Measurements from ENCODE around the gene NHSL1. TPM values are rescaled to one million over a fixed set of nuclear protein-coding genes. Genes with fewer than 3 reads are reported as not detected.
A peak's percentile ranks its signal among the peaks of the same experiment; 100 is the strongest.

NHSL1 gene
- total RNA-seq, 2 donors from 2014 or later = 0.82 to 1.1 TPM

- no peaks in the 10 kb centered on the region for H3K9me3 Mint-ChIP-seq
- no peak overlapping the region for H3K4me3 Mint-ChIP-seq
- no peaks in the 10 kb centered on the region for H3K36me3 Mint-ChIP-seq (ENCODE audit: low read depth)
- ATAC-seq (replicated peaks) = no peak
- peaks cover 28% of the 10 kb centered on the region for H3K27me3 Mint-ChIP-seq
- no peaks in the 10 kb centered on the region for H3K4me1 Mint-ChIP-seq
- H3K27ac Mint-ChIP-seq = no peak overlapping the region
These were observed 29.7 kb upstream of the NHSL1 start for GRCh38 chr6:138528956-138529355.

DNA sequence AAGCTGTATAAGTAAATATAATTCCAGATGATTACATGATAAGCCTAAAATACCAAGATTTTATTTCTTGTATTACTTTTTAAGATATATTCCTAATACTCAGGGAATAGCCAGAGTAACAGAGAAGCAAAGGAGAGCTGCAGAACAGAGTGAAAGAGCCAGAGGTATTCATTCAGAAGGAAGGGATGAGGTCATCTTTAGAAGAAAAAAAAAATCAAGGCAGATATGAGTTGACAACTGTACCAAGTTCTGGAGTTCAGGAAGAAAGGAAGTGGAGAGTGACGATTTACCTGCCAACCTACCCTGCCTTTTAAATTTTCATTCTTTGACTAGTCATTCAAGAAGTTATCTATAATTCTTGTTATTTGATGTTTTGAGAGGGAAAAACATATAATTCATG, 28.8 kb upstream of the NHSL1 start:
- Mint-ChIP-seq H3K4me3 (no peak overlapping the region), H3K4me1 (no peaks in the 10 kb centered on the region), H3K27me3 (peaks cover 28% of the 10 kb centered on the region), H3K36me3 (ENCODE audit: low read depth) (no peaks in the 10 kb centered on the region), H3K27ac (no peak overlapping the region), H3K9me3 (no peaks in the 10 kb centered on the region)
- no peak for ATAC-seq (replicated peaks)

GRCh38 chr6:138527411-138528088, 28.3 kb upstream of the NHSL1 start:
- H3K9me3 Mint-ChIP-seq = no peaks in the 10 kb centered on the region
- no peak for ATAC-seq (replicated peaks)
- no peaks in the 10 kb centered on the region for H3K36me3 Mint-ChIP-seq (ENCODE audit: low read depth)

GRCh38 chr6:138526822-138527235, 27.5 kb upstream of the NHSL1 start:
- Mint-ChIP-seq H3K4me1 (peaks cover under 1% of the 10 kb centered on the region), H3K27me3 (peaks cover 17% of the 10 kb centered on the region), H3K9me3 (no peaks in the 10 kb centered on the region), H3K36me3 (ENCODE audit: low read depth) (no peaks in the 10 kb centered on the region), H3K27ac (no peak overlapping the region), H3K4me3 (no peak overlapping the region)
- ATAC-seq (replicated peaks) = no peak

More at GRCh38 chr6:138527411-138528088, 28.3 kb upstream of the NHSL1 start:
- H3K27ac Mint-ChIP-seq = no peak overlapping the region
- H3K4me1 Mint-ChIP-seq = no peaks in the 10 kb centered on the region
- peaks cover 23% of the 10 kb centered on the region for H3K27me3 Mint-ChIP-seq
- no peak overlapping the region for H3K4me3 Mint-ChIP-seq

GRCh38 chr6:138525355-138525754, 26.1 kb upstream of the NHSL1 start:
- no peak for ATAC-seq (replicated peaks)
- peaks cover 5% of the 10 kb centered on the region for H3K4me1 Mint-ChIP-seq

DNA sequence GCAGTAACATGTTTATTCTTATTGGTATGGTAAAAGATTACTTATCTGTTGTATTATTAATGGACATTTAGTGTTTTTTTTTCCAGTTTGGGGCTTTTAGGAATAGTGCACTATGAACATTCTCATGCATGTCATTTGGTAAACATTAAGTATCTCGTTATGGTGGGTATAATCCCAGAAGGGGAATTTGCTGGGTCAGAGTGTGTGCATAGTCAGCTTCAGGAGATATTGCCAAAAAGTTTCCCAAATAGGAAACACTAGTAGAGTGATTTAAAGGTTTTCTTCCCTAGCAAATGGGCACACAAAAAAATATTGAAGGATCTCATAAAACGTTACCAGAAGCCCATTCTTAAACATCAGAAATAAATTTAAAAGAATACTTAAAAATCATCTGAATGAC, 25.2 kb upstream of the NHSL1 start:
- H3K27ac Mint-ChIP-seq = no peak overlapping the region

More at GRCh38 chr6:138525355-138525754, 26.1 kb upstream of the NHSL1 start:
- H3K27ac Mint-ChIP-seq = no peak overlapping the region
- H3K27me3 Mint-ChIP-seq = peaks cover 18% of the 10 kb centered on the region
- no peaks in the 10 kb centered on the region for H3K36me3 Mint-ChIP-seq (ENCODE audit: low read depth)
- no peak overlapping the region for H3K4me3 Mint-ChIP-seq
- no peaks in the 10 kb centered on the region for H3K9me3 Mint-ChIP-seq

DNA sequence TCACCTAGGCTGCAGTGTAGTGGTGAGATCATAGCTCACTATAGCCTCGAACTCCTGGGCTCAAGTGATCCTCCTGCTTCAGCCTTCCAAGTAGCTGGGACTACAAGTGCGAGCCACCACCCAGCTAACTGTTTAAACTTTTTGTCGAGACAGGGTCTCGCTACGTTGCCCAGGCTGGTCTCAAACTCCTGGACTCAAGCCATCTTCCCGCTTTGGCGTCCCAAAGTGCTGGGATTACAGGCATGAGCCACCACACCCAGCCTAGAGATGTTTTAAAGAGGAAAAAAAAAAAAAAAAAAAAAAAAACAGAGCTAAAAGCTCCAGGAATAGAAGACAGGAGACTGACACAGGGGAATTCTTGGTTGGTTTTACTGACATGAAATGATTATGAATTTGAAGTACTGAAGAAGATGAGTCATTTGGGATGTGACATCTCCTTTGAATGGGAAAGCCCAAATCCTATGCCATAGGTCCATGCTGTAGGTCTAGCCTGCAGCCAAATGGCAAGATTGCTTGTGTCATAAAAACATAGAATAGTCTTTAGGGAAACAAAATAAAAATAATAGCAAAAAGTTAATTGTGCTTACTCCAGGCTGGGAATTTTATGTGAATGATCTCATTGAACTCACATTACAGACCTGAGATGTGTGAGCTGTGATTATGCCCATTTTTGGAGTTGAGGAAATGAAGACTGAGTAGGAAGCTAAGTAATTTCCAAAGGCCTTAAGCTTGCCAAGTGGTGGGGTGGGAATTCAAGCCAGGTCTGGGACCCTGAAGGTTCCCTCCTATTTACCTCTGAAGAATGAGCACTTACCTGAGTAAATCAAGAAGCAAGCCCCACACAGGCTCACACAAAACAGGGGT, 24.3 kb upstream of the NHSL1 start:
- Mint-ChIP-seq H3K36me3 (ENCODE audit: low read depth) (no peaks in the 10 kb centered on the region), H3K9me3 (no peaks in the 10 kb centered on the region), H3K27me3 (peaks cover 11% of the 10 kb centered on the region), H3K4me3 (no peak overlapping the region), H3K4me1 (peaks cover 5% of the 10 kb centered on the region), H3K27ac (no peak overlapping the region)
- ATAC-seq (replicated peaks) = no peak

More for the DNA sequence above, 25.2 kb upstream of the NHSL1 start:
- Mint-ChIP-seq H3K36me3 (ENCODE audit: low read depth) (no peaks in the 10 kb centered on the region), H3K4me1 (peaks cover 5% of the 10 kb centered on the region), H3K9me3 (no peaks in the 10 kb centered on the region), H3K4me3 (no peak overlapping the region), H3K27me3 (peaks cover 16% of the 10 kb centered on the region)
- no peak for ATAC-seq (replicated peaks)

DNA sequence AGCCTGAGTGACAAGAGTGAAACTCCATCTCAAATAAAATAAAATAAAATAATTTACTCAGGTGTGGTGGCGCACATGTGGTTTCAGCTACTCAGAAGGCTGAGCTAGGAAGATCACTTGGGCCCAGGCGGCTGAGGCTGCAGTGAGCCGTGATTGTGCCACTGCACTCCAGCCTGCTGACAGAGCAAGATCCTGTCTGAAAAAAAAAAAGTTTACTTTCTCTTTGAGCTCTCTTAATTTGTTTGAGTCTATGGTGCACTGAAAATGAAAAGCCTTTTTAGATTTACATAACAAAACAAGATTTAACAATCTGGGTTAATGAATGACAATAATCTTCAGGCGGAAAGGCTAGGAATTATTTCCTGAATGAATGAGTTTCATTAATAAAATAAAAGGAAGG, 23.3 kb upstream of the NHSL1 start:
- no peaks in the 10 kb centered on the region for H3K36me3 Mint-ChIP-seq (ENCODE audit: low read depth)
- H3K27me3 Mint-ChIP-seq = peaks cover 11% of the 10 kb centered on the region
- H3K27ac Mint-ChIP-seq = no peak overlapping the region
- H3K4me1 Mint-ChIP-seq = peaks cover 5% of the 10 kb centered on the region
- no peak for ATAC-seq (replicated peaks)
- H3K9me3 Mint-ChIP-seq = no peaks in the 10 kb centered on the region
- no peak overlapping the region for H3K4me3 Mint-ChIP-seq

DNA sequence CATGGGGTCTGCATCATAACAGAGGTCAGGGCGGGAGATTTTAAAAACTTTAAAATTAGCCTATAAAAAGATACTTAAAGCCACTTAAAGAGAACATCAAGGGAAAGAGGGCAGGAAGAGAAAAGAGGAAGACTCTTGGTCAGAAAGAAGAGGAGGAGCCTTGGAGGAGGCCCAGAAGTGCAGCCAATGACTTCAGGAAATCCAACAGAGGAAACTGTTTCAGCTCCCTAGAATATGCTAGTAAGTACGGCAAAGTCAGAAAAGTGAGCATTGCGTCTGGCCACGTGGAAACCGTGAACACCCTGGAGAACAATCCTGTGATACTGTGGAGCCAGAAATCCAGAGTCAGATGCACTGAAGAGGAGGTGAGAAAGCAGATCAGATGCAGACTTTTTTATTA, 22.5 kb upstream of the NHSL1 start:
- Mint-ChIP-seq H3K27ac (no peak overlapping the region), H3K4me3 (no peak overlapping the region), H3K9me3 (no peaks in the 10 kb centered on the region), H3K36me3 (ENCODE audit: low read depth) (no peaks in the 10 kb centered on the region), H3K27me3 (peaks cover 8% of the 10 kb centered on the region), H3K4me1 (peaks cover 5% of the 10 kb centered on the region)
- no peak for ATAC-seq (replicated peaks)

DNA sequence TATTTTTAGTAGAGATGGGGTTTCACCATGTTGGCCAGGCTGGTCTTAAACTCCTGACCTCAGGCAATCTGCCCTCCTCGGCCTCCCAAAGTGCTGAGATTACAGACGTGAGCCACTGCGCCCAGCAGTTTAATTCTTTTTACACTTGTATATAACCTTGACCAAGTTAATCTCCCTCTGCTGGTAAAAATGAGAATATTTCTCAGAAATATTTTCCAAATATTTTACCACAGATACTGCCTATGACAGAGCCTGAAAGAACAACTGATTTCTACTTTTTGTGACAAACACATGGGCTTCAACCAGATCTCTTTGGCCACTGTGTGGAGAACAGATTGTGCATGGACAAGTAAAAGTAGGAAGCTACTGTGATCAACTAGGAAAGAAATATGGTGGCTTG, 21.2 kb upstream of the NHSL1 start:
- no peak overlapping the region for H3K4me3 Mint-ChIP-seq
- no peak overlapping the region for H3K27ac Mint-ChIP-seq
- no peaks in the 10 kb centered on the region for H3K36me3 Mint-ChIP-seq (ENCODE audit: low read depth)
- H3K27me3 Mint-ChIP-seq = peaks cover 7% of the 10 kb centered on the region
- no peak for ATAC-seq (replicated peaks)
- H3K9me3 Mint-ChIP-seq = no peaks in the 10 kb centered on the region
- H3K4me1 Mint-ChIP-seq = peaks cover 5% of the 10 kb centered on the region

- Mint-ChIP-seq H3K4me1 (peaks cover 5% of the 10 kb centered on the region), H3K4me3 (no peak overlapping the region), H3K9me3 (no peaks in the 10 kb centered on the region), H3K27ac (no peak overlapping the region), H3K36me3 (ENCODE audit: low read depth) (no peaks in the 10 kb centered on the region), H3K27me3 (peaks cover 7% of the 10 kb centered on the region)
- no peak for ATAC-seq (replicated peaks)
These were observed 18.8 kb upstream of the NHSL1 start for GRCh38 chr6:138518054-138518453.

- ATAC-seq (replicated peaks) = peak; percentile 87
- Mint-ChIP-seq H3K4me1 (peaks cover 5% of the 10 kb centered on the region), H3K27me3 (peaks cover 7% of the 10 kb centered on the region), H3K9me3 (no peaks in the 10 kb centered on the region), H3K4me3 (no peak overlapping the region), H3K36me3 (ENCODE audit: low read depth) (no peaks in the 10 kb centered on the region), H3K27ac (no peak overlapping the region)
These were observed 18.3 kb upstream of the NHSL1 start for GRCh38 chr6:138517635-138518034.

- Mint-ChIP-seq H3K4me1 (no peaks in the 10 kb centered on the region), H3K9me3 (no peaks in the 10 kb centered on the region), H3K27me3 (peaks cover 3% of the 10 kb centered on the region), H3K4me3 (no peak overlapping the region), H3K36me3 (ENCODE audit: low read depth) (no peaks in the 10 kb centered on the region), H3K27ac (no peak overlapping the region)
- no peak for ATAC-seq (replicated peaks)
These were observed 16.5 kb upstream of the NHSL1 start for GRCh38 chr6:138515657-138516248.

- H3K36me3 Mint-ChIP-seq (ENCODE audit: low read depth) = no peaks in the 10 kb centered on the region
- H3K9me3 Mint-ChIP-seq = no peaks in the 10 kb centered on the region
- peak; percentile 82 for ATAC-seq (replicated peaks)
- H3K4me3 Mint-ChIP-seq = no peak overlapping the region
- H3K4me1 Mint-ChIP-seq = no peaks in the 10 kb centered on the region
- H3K27me3 Mint-ChIP-seq = peaks cover 3% of the 10 kb centered on the region
- no peak overlapping the region for H3K27ac Mint-ChIP-seq
These were observed 15.7 kb upstream of the NHSL1 start for GRCh38 chr6:138514860-138515540.

Data from activated T-helper 17 cell treated with anti-CD3 and anti-CD28 coated beads, Interleukin-2, amount 50 U/mL, for 72 hours (primary cell).